Right atrium auricular region (tissue), 2 donors: ENCODE results near the gene SPTBN1. TPM values are rescaled to one million over a fixed set of nuclear protein-coding genes. Genes with fewer than 3 reads are reported as not detected.

ENCODE experiments used
- DNase-seq: peaks from one replicate; pipeline ENCODE4 v3.0.0-alpha.2; 2019; ENCODE audit warnings: low spot score
- H3K27ac ChIP-seq, 2 donors: fragments of 200-600 bp; sonication (generic); 1 replicate in 1 of 2; 2 replicates in 1 of 2; pipeline ENCODE4 v1.5.1; 2016 to 2019
- H3K27me3 ChIP-seq, 2 donors: fragments of 200-600 bp; sonication (generic); one replicate each; pipeline versions ENCODE4 v1.5.1 to v1.6.0; 2017 to 2019
- H3K36me3 ChIP-seq: fragments of 200-600 bp; sonication (generic); one replicate; pipeline ENCODE4 v1.5.1; 2016
- H3K4me1 ChIP-seq, 2 donors: fragments of 200-600 bp; sonication (generic); one replicate each; pipeline versions ENCODE4 v1.5.1 to v1.6.0; 2017 to 2019
- H3K4me3 ChIP-seq, 2 donors: fragments of 200-600 bp; sonication (generic); 1 replicate in 1 of 2; 2 replicates in 1 of 2; pipeline ENCODE4 v1.5.1; 2017 to 2019; ENCODE audit warnings: mild to moderate bottlenecking in 1 of 2, moderate library complexity in 1 of 2
- H3K9me3 ChIP-seq, 2 donors: fragments of 200-600 bp; sonication (generic); one replicate each; pipeline ENCODE4 v1.5.1; 2019
- total RNA-seq, 2 donors: library from RNA; depleted of rRNA; stranded (reverse); fragments of >200 nt; gene quantifications; one replicate each; pipeline ENCODE4 v1.1.0, GENCODE V29; 2016
- TF ChIP-seq, protein P1 (sequence below), 2 donors: fragments of 200-600 bp; sonication (generic); IDR thresholded peaks; one replicate each; pipeline ENCODE4 v1.5.1; 2019; ENCODE audit warnings: antibody characterized with exemption in 2 of 2

Gene SPTBN1
- total RNA-seq, 2 donors from 2014 or later = 265 to 382 TPM

GRCh38 chr2:54559593-54560145, 103.5 kb downstream of the SPTBN1 start:
- TF ChIP-seq, protein P1, sequence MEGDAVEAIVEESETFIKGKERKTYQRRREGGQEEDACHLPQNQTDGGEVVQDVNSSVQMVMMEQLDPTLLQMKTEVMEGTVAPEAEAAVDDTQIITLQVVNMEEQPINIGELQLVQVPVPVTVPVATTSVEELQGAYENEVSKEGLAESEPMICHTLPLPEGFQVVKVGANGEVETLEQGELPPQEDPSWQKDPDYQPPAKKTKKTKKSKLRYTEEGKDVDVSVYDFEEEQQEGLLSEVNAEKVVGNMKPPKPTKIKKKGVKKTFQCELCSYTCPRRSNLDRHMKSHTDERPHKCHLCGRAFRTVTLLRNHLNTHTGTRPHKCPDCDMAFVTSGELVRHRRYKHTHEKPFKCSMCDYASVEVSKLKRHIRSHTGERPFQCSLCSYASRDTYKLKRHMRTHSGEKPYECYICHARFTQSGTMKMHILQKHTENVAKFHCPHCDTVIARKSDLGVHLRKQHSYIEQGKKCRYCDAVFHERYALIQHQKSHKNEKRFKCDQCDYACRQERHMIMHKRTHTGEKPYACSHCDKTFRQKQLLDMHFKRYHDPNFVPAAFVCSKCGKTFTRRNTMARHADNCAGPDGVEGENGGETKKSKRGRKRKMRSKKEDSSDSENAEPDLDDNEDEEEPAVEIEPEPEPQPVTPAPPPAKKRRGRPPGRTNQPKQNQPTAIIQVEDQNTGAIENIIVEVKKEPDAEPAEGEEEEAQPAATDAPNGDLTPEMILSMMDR (IDR thresholded peaks at IDR 0.05) = no peak
- Histone ChIP-seq H3K27ac (peak overlapping the region; percentile 82 to 88), H3K9me3 (no peaks in the 10 kb centered on the region), H3K4me1 (peaks cover 0 to 84% of the 10 kb centered on the region in 2 donors), H3K27me3 (no peaks in the 10 kb centered on the region), H3K36me3 (peaks cover 4% of the 10 kb centered on the region), H3K4me3 (peak overlapping the region; percentile 18 to 52)
- peak; percentile 72 for DNase-seq

DNA sequence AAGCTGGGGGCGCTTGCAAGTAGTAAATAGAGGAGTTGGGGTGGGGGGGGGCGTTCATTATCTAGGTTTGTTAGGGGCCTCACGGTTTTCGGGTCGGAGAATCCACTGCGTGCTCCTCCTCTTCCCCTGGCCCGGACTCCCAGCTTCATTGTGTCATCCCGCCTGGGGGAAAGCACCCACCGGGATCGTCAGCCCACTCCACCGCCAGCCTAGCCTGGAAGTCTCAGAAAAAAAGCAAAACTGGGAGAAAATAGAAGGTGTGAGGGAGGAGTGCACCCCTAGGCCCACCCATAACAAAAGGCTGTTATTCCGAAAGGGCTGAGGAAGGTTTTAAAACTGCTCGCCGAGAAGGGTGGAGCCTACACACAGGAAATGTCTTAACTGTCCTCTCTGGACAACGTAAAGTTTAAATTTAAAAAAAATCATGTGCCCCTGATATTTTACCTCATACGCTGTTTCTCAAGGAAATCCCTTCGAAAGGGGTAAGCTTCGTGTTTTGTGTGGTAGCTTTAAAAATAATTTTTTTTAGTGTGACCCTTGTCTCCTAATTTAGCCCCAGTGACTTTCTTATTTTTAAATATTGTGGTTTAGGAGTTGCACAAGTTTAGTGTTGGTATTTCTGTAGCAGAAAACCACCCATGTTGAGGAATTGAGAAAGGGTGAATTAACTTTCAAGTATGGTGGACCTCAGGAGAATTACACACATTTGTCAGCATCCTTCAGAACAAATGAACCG, 104.2 kb downstream of the SPTBN1 start:
- TF ChIP-seq, protein P1 (IDR thresholded peaks at IDR 0.05) = no peak
- DNase-seq = peak; percentile 71
- peaks cover 4% of the 10 kb centered on the region for H3K36me3 ChIP-seq
- H3K4me1 ChIP-seq = peaks cover 0 to 84% of the 10 kb centered on the region in 2 donors
- no peaks in the 10 kb centered on the region for H3K9me3 ChIP-seq
- peak overlapping the region; percentile 18 to 52 for H3K4me3 ChIP-seq
- H3K27me3 ChIP-seq = no peaks in the 10 kb centered on the region
- peak overlapping the region; percentile 82 to 88 for H3K27ac ChIP-seq

- TF ChIP-seq, protein P1 (IDR thresholded peaks at IDR 0.05) = no peak
- H3K27ac ChIP-seq = peak overlapping the region; percentile 82 to 88
- peaks cover 0 to 81% of the 10 kb centered on the region in 2 donors for H3K4me1 ChIP-seq
- peaks cover 4% of the 10 kb centered on the region for H3K36me3 ChIP-seq
- H3K9me3 ChIP-seq = no peaks in the 10 kb centered on the region
- H3K4me3 ChIP-seq = no peak overlapping the region
- H3K27me3 ChIP-seq = no peaks in the 10 kb centered on the region
- peak; percentile 47 for DNase-seq
These were observed 104.9 kb downstream of the SPTBN1 start for GRCh38 chr2:54561010-54561409.

GRCh38 chr2:54564439-54564838, 108.3 kb downstream of the SPTBN1 start:
- TF ChIP-seq, protein P1 (IDR thresholded peaks at IDR 0.05) = no peak
- H3K4me1 ChIP-seq = peaks cover 0 to 66% of the 10 kb centered on the region in 2 donors
- no peak overlapping the region for H3K4me3 ChIP-seq
- no peak for DNase-seq
- peaks cover 4% of the 10 kb centered on the region for H3K36me3 ChIP-seq
- H3K27me3 ChIP-seq = no peaks in the 10 kb centered on the region
- H3K9me3 ChIP-seq = no peaks in the 10 kb centered on the region
- H3K27ac ChIP-seq = no peak overlapping the region

DNA sequence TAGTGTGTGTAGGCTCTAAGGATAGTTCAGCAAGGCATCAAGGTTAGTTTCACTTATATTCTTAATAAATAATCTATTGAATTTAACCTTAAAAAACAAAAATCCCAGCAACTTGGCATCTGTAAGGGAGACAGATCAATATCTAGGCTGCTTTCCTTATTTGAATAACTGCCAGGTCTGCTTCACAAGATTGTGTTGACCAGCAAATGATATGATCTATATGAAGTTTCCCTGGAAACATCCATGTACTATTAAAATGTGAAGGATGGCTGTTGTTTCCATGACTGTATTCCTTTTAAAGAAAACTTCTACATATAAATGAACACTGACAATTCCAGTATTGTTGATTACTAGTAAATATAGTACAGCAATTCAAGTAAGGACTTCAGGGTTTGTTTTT, 109.4 kb downstream of the SPTBN1 start:
- Histone ChIP-seq H3K4me1 (peaks cover 0 to 68% of the 10 kb centered on the region in 2 donors), H3K36me3 (peaks cover 4% of the 10 kb centered on the region), H3K9me3 (no peaks in the 10 kb centered on the region), H3K27me3 (no peaks in the 10 kb centered on the region), H3K4me3 (no peak overlapping the region), H3K27ac (no peak overlapping the region)
- TF ChIP-seq, protein P1 (IDR thresholded peaks at IDR 0.05) = no peak
- DNase-seq = no peak
